Measurements from ENCODE around the gene PGF.

Gene PGF

GRCh38 chr14:74956280-74957072 is 1.1 kb upstream of the PGF start:
- H3K4me3 ChIP-seq (replicated peaks; ENCODE audit: low read depth, low read length): no peak overlapping the region
- TF ChIP-seq CTCF (IDR thresholded peaks at IDR 0.05; ENCODE audit: low read depth, low read length, missing control alignments): no peak
- no peak for DNase-seq (ENCODE audit: extremely low read depth, low read depth)

- no peak for TF ChIP-seq CTCF (IDR thresholded peaks at IDR 0.05; ENCODE audit: low read depth, low read length, missing control alignments)
- DNase-seq (ENCODE audit: extremely low read depth, low read depth): no peak
- peak overlapping the region; percentile 70 for H3K4me3 ChIP-seq (replicated peaks; ENCODE audit: low read depth, low read length)
Observed at GRCh38 chr14:74956027-74956279, 556 bp upstream of the PGF start.

- H3K4me3 ChIP-seq (replicated peaks; ENCODE audit: low read depth, low read length): peak overlapping the region; percentile 70
- no peak for TF ChIP-seq CTCF (IDR thresholded peaks at IDR 0.05; ENCODE audit: low read depth, low read length, missing control alignments)
- DNase-seq (ENCODE audit: extremely low read depth, low read depth): no peak
Observed at GRCh38 chr14:74954947-74955228, 509 bp downstream of the PGF start.

- no peak for TF ChIP-seq CTCF (IDR thresholded peaks at IDR 0.05; ENCODE audit: low read depth, low read length, missing control alignments)
- DNase-seq (ENCODE audit: extremely low read depth, low read depth): no peak
- peak overlapping the region; percentile 70 for H3K4me3 ChIP-seq (replicated peaks; ENCODE audit: low read depth, low read length)
Observed at GRCh38 chr14:74954232-74954946, 1.0 kb downstream of the PGF start.

- H3K4me3 ChIP-seq (replicated peaks; ENCODE audit: low read depth, low read length): peak overlapping the region; percentile 70
- no peak for DNase-seq (ENCODE audit: extremely low read depth, low read depth)
- no peak for TF ChIP-seq CTCF (IDR thresholded peaks at IDR 0.05; ENCODE audit: low read depth, low read length, missing control alignments)
Observed at GRCh38 chr14:74953686-74954085, 1.7 kb downstream of the PGF start.

- no peak for DNase-seq (ENCODE audit: extremely low read depth, low read depth)
- peak overlapping the region; percentile 70 for H3K4me3 ChIP-seq (replicated peaks; ENCODE audit: low read depth, low read length)
- TF ChIP-seq CTCF (IDR thresholded peaks at IDR 0.05; ENCODE audit: low read depth, low read length, missing control alignments): no peak
Observed at GRCh38 chr14:74952697-74953484, 2.5 kb downstream of the PGF start.

Measured in HFF-Myc (cell line).